Loucy (cell line): Measurements from ENCODE around the gene ABCA7.

Experiments
- H2AFZ ChIP-seq: fragments of 200-600 bp; sonication (generic); 2 replicates; pipeline ENCODE4 v1.6.0; 2016; ENCODE audit warnings: antibody characterized with exemption, mild to moderate bottlenecking, low read length, moderate library complexity
- H3F3A ChIP-seq: fragments of 200-600 bp; 2 replicates; pipeline ENCODE4 v1.6.0; 2016; ENCODE audit warnings: antibody characterized with exemption, low read depth, mild to moderate bottlenecking
- H3K27me3 ChIP-seq: fragments of 200-600 bp; sonication (generic); 2 replicates; pipeline ENCODE4 v1.6.1; 2014; ENCODE audit warnings: low read length, mild to moderate bottlenecking; ENCODE audit not compliant: insufficient read depth, poor library complexity, severe bottlenecking
- H3K36me3 ChIP-seq: fragments of 200-600 bp; sonication (generic); 2 replicates; pipeline ENCODE4 v1.6.1; 2016; ENCODE audit warnings: low read length; ENCODE audit not compliant: insufficient read depth
- H3K4me1 ChIP-seq: fragments of 200-600 bp; sonication (generic); 2 replicates; pipeline ENCODE4 v1.5.1; 2014; ENCODE audit warnings: low read length, mild to moderate bottlenecking; ENCODE audit not compliant: insufficient read depth, poor library complexity, severe bottlenecking
- H3K4me2 ChIP-seq: fragments of 200-600 bp; sonication (generic); 2 replicates; pipeline ENCODE4 v1.6.0; 2014; ENCODE audit warnings: antibody characterized with exemption, low read length, low read depth, mild to moderate bottlenecking; ENCODE audit not compliant: poor library complexity, severe bottlenecking
- H3K4me3 ChIP-seq: fragments of 200-600 bp; sonication (generic); 2 replicates; pipeline ENCODE4 v1.5.1; 2014; ENCODE audit warnings: low read length, mild to moderate bottlenecking, mixed read lengths; ENCODE audit not compliant: poor library complexity, severe bottlenecking
- H3K79me2 ChIP-seq: fragments of 200-600 bp; sonication (generic); 2 replicates; pipeline ENCODE4 v1.6.1; 2014; ENCODE audit warnings: low read length; ENCODE audit not compliant: insufficient read depth
- H3K9ac ChIP-seq: fragments of 200-600 bp; sonication (generic); 2 replicates; pipeline ENCODE4 v1.6.0; 2014; ENCODE audit warnings: mild to moderate bottlenecking, low read depth, low read length, moderate library complexity; ENCODE audit not compliant: poor library complexity, severe bottlenecking
- H3K9me2 ChIP-seq: fragments of 200-600 bp; sonication (generic); replicated peaks from 2 replicates; pipeline ENCODE4 v1.6.1; 2016; ENCODE audit warnings: low read depth, low read length, mixed read lengths
- H3K9me3 ChIP-seq: fragments of 200-600 bp; sonication (generic); 2 replicates; pipeline ENCODE4 v1.6.1; 2014; ENCODE audit warnings: mild to moderate bottlenecking, antibody characterized with exemption, low read length, low read depth; ENCODE audit not compliant: insufficient read depth
- H4K20me1 ChIP-seq: fragments of 200-600 bp; sonication (generic); 2 replicates; pipeline ENCODE4 v1.6.0; 2014; ENCODE audit warnings: antibody characterized with exemption, low read length, mild to moderate bottlenecking; ENCODE audit not compliant: insufficient read depth, poor library complexity, severe bottlenecking
- EZH2phosphoT487 ChIP-seq: fragments of 200-600 bp; IDR thresholded peaks from 2 replicates; pipeline ENCODE4 v1.6.1; 2018; ENCODE audit warnings: antibody characterized with exemption, mild to moderate bottlenecking, moderate library complexity, borderline replicate concordance
- TF ChIP-seq, protein P1 (sequence below): fragments of 200-600 bp; sonication (generic); conservative IDR thresholded peaks from 2 replicates; pipeline ENCODE4 v1.5.1; 2014; ENCODE audit warnings: mild to moderate bottlenecking, antibody characterized with exemption, low read length

Gene ABCA7

DNA sequence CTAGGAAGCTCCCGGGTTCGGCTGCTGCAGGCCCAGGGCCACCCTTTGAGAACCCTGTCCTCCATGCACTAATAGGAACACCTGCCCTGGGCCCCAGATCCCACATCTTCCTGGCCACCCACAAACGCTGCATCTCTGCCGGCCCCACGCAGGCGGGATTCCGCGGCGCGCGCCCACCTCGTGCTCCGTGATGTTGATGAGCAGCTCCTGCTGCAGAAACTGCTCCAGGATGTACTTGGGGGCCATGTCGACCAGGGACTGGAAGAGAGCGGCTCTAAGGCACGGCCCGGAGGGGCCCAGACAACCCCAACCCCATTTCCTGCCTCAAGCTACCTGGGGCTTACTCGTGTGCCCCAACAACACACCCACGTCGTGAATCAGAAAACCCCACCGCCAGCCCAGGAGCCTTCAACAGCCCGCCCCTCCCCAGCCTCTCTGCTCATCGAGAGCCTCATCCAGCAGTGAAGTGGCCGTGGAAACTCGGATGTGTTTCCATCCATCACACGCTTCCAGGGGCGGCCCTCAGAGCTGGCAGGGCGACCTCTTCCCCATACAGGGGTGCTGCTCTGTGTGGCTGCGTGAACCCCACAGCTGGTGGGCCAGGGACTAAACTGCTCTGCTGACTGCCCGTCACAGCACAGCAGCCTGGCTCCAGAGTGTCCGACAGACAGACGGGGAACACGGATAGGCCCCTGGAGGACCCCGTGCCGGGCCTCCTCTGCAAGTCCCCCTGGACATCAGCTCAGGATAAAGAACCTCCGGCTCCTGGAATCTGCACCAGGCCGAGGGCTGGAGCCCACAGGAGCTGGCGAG, 51.0 kb downstream of the ABCA7 start:
- Histone ChIP-seq H4K20me1 (peaks cover 22% of the 10 kb centered on the region), H3K9me2 (no peaks in the 10 kb centered on the region), H3K4me1 (peaks cover 20% of the 10 kb centered on the region), H3K36me3 (peaks cover 37% of the 10 kb centered on the region; the same call in 1 of the 2 replicates), H2AFZ (no peak overlapping the region), H3K9ac (no peak overlapping the region), H3K4me2 (no peak overlapping the region), H3K9me3 (no peaks in the 10 kb centered on the region), H3K79me2 (peaks cover 38% of the 10 kb centered on the region), H3K4me3 (no peak overlapping the region), H3K27me3 (no peaks in the 10 kb centered on the region), H3F3A (no peaks in the 10 kb centered on the region)
- TF ChIP-seq EZH2phosphoT487 = no peak
- TF ChIP-seq, protein P1, sequence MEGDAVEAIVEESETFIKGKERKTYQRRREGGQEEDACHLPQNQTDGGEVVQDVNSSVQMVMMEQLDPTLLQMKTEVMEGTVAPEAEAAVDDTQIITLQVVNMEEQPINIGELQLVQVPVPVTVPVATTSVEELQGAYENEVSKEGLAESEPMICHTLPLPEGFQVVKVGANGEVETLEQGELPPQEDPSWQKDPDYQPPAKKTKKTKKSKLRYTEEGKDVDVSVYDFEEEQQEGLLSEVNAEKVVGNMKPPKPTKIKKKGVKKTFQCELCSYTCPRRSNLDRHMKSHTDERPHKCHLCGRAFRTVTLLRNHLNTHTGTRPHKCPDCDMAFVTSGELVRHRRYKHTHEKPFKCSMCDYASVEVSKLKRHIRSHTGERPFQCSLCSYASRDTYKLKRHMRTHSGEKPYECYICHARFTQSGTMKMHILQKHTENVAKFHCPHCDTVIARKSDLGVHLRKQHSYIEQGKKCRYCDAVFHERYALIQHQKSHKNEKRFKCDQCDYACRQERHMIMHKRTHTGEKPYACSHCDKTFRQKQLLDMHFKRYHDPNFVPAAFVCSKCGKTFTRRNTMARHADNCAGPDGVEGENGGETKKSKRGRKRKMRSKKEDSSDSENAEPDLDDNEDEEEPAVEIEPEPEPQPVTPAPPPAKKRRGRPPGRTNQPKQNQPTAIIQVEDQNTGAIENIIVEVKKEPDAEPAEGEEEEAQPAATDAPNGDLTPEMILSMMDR = no peak

DNA sequence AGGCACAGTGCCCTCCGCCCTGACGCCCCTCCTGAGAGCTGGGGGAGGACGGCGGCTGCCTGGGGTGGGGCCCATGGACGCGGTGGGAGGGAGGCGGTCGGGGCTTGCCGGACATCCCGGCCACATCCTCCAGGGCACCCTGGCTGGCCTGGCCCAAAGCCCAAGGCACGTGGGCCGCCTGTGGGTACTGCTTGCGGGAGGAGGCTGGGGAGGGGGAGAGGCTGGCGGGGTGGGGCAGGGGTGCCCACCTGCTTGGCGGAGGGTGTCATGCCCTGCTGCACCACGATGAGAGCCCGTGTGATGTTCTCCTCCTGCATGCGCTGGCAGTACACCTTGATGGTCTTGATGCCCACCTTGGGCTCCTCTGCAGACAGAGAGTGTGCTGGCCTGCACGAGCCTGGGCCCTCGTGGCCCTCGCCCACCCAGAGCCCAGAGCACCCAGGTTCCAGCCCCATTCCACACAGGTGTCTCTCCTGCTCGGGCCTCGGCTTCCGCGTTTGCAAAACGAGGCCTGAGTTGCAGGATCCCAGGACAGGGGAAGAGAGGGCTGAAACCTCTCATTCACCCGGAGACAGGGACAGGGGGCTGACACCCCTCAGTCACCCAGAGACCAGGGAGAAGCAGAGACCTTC, 51.8 kb downstream of the ABCA7 start:
- no peaks in the 10 kb centered on the region for H3K27me3 ChIP-seq
- H4K20me1 ChIP-seq = peaks cover 22% of the 10 kb centered on the region
- H2AFZ ChIP-seq = no peak overlapping the region
- peaks cover 22% of the 10 kb centered on the region for H3K4me1 ChIP-seq
- H3F3A ChIP-seq = no peaks in the 10 kb centered on the region
- peaks cover 38% of the 10 kb centered on the region for H3K79me2 ChIP-seq
- no peak overlapping the region for H3K4me3 ChIP-seq
- no peak overlapping the region for H3K9ac ChIP-seq
- TF ChIP-seq EZH2phosphoT487 = no peak
- TF ChIP-seq, protein P1 = no peak
- no peak overlapping the region for H3K4me2 ChIP-seq
- peaks cover 30% of the 10 kb centered on the region; the same call in 1 of the 2 replicates for H3K36me3 ChIP-seq
- H3K9me3 ChIP-seq = no peaks in the 10 kb centered on the region
- no peaks in the 10 kb centered on the region for H3K9me2 ChIP-seq

DNA sequence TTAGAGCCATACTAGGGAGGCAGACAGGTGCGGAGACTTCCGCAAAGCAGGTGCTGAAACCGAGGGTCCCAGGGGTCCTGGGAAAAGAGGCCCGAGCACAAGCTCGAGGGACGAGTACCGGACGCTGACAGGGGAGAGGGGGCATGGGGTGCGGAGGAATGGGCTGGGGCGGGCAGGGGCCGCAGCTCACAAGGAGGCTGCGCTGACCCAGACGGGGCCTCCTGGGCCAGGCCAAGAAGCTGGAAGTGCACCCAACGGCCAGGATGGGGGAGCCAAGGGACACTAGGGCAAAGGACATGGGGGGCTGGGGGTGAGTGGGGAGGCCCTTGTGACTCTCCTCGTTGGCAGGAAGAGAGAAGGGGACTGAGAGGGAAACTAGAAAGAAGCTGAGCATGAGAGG, 53.4 kb downstream of the ABCA7 start:
- Histone ChIP-seq H3K79me2 (peaks cover 38% of the 10 kb centered on the region), H3K9me3 (no peaks in the 10 kb centered on the region), H3K4me1 (peaks cover 22% of the 10 kb centered on the region), H3K4me3 (peak overlapping the region; percentile 99), H3F3A (no peaks in the 10 kb centered on the region), H4K20me1 (peaks cover 22% of the 10 kb centered on the region), H3K27me3 (no peaks in the 10 kb centered on the region), H3K36me3 (peaks cover 26% of the 10 kb centered on the region; the same call in 1 of the 2 replicates), H3K9ac (peak overlapping the region; percentile 91), H3K4me2 (peak overlapping the region; percentile 100), H2AFZ (no peak overlapping the region), H3K9me2 (no peaks in the 10 kb centered on the region)
- TF ChIP-seq, protein P1 = no peak
- TF ChIP-seq EZH2phosphoT487 = no peak
